ENCODE data around the gene STARD3. TPM values are rescaled to one million over a fixed set of nuclear protein-coding genes. Genes with fewer than 3 reads are reported as not detected.

The STARD3 gene
- total RNA-seq, 1 donor from 2014 or later = 51.2 TPM

- H3K27ac Mint-ChIP-seq (ENCODE audit: unreplicated experiment) = peak overlapping the region; percentile 88
- H3K9ac ChIP-seq (ENCODE audit: low read length) = no peak overlapping the region
- H3K27ac ChIP-seq (ENCODE audit: low read depth, low read length) = no peak overlapping the region
- H3K4me2 ChIP-seq (ENCODE audit: low read length) = peak overlapping the region; percentile 95
- TF ChIP-seq EZH2 (IDR thresholded peaks at IDR 0.05; ENCODE audit: insufficient read depth, low read length) = no peak
- TF ChIP-seq, protein P1, sequence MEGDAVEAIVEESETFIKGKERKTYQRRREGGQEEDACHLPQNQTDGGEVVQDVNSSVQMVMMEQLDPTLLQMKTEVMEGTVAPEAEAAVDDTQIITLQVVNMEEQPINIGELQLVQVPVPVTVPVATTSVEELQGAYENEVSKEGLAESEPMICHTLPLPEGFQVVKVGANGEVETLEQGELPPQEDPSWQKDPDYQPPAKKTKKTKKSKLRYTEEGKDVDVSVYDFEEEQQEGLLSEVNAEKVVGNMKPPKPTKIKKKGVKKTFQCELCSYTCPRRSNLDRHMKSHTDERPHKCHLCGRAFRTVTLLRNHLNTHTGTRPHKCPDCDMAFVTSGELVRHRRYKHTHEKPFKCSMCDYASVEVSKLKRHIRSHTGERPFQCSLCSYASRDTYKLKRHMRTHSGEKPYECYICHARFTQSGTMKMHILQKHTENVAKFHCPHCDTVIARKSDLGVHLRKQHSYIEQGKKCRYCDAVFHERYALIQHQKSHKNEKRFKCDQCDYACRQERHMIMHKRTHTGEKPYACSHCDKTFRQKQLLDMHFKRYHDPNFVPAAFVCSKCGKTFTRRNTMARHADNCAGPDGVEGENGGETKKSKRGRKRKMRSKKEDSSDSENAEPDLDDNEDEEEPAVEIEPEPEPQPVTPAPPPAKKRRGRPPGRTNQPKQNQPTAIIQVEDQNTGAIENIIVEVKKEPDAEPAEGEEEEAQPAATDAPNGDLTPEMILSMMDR (IDR thresholded peaks at IDR 0.05; ENCODE audit: insufficient read depth, low read depth, low read length) = no peak
- H3K9me3 ChIP-seq (ENCODE audit: insufficient read depth, low read depth, low read length) = no peaks in the 10 kb centered on the region
- H4K20me1 ChIP-seq (ENCODE audit: insufficient read depth, low read length) = no peaks in the 10 kb centered on the region
- no peak for FAIRE-seq
- H3K4me3 ChIP-seq (ENCODE audit: insufficient read depth, low read depth, low read length) = peak overlapping the region; percentile 91
- H3K27me3 Mint-ChIP-seq (ENCODE audit: low read depth, unreplicated experiment) = no peaks in the 10 kb centered on the region
- H3K4me1 ChIP-seq (ENCODE audit: insufficient read depth, low read length) = peaks cover 8% of the 10 kb centered on the region
- no peaks in the 10 kb centered on the region for H3K36me3 ChIP-seq (ENCODE audit: insufficient read depth, low read length)
- no peaks in the 10 kb centered on the region for H3K9me3 Mint-ChIP-seq (ENCODE audit: unreplicated experiment)
- peak overlapping the region; percentile 92 for H3K4me3 Mint-ChIP-seq (ENCODE audit: unreplicated experiment)
- peak overlapping the region; percentile 89 for H2AFZ ChIP-seq (ENCODE audit: low read depth, low read length)
- peaks cover 2% of the 10 kb centered on the region for H3K36me3 Mint-ChIP-seq (ENCODE audit: low read depth, unreplicated experiment)
- no peak for DNase-seq (ENCODE audit: low read depth)
- peaks cover 8% of the 10 kb centered on the region for H3K4me1 Mint-ChIP-seq (ENCODE audit: low read depth, unreplicated experiment)
- no peaks in the 10 kb centered on the region for H3K79me2 ChIP-seq (ENCODE audit: insufficient read depth, low read length)
- H3K27me3 ChIP-seq (ENCODE audit: insufficient read depth, low read length) = no peaks in the 10 kb centered on the region
Measured at GRCh38 chr17:39687101-39687545, 50.2 kb downstream of the STARD3 start.

GRCh38 chr17:39687546-39688474 is 50.9 kb downstream of the STARD3 start, which contains the start of gene PGAP3:
Gene PGAP3, minus strand, starts transcription at chr17:39688057. Its CDS starts 43 bp downstream, at chr17:39688014.
- peak within 1 kb of the TSS; percentile 95 for H3K4me2 ChIP-seq (ENCODE audit: low read length)
- H3K27ac ChIP-seq (ENCODE audit: low read depth, low read length) = peak within 1 kb of the TSS; percentile 58
- TF ChIP-seq, protein P1 (IDR thresholded peaks at IDR 0.05; ENCODE audit: insufficient read depth, low read depth, low read length) = no peak
- no peak for TF ChIP-seq EZH2 (IDR thresholded peaks at IDR 0.05; ENCODE audit: insufficient read depth, low read length)
- peak within 1 kb of the TSS; percentile 89 for H2AFZ ChIP-seq (ENCODE audit: low read depth, low read length)
- DNase-seq (ENCODE audit: low read depth) = peak; percentile 79
- H3K9me3 Mint-ChIP-seq (ENCODE audit: unreplicated experiment) = no peaks in the 10 kb centered on the region
- H3K27me3 ChIP-seq (ENCODE audit: insufficient read depth, low read length) = no peaks in the 10 kb centered on the region
- H3K4me3 Mint-ChIP-seq (ENCODE audit: unreplicated experiment) = peak within 1 kb of the TSS; percentile 92
- H3K4me1 Mint-ChIP-seq (ENCODE audit: low read depth, unreplicated experiment) = peaks cover 8% of the 10 kb centered on the region
- no peaks in the 10 kb centered on the region for H3K9me3 ChIP-seq (ENCODE audit: insufficient read depth, low read depth, low read length)
- H3K36me3 Mint-ChIP-seq (ENCODE audit: low read depth, unreplicated experiment) = peaks cover 2% of the 10 kb centered on the region
- H3K4me3 ChIP-seq (ENCODE audit: insufficient read depth, low read depth, low read length) = peak within 1 kb of the TSS; percentile 91
- H4K20me1 ChIP-seq (ENCODE audit: insufficient read depth, low read length) = no peaks in the 10 kb centered on the region
- H3K4me1 ChIP-seq (ENCODE audit: insufficient read depth, low read length) = peaks cover 8% of the 10 kb centered on the region
- no peaks in the 10 kb centered on the region for H3K36me3 ChIP-seq (ENCODE audit: insufficient read depth, low read length)
- H3K27me3 Mint-ChIP-seq (ENCODE audit: low read depth, unreplicated experiment) = no peaks in the 10 kb centered on the region
- FAIRE-seq = no peak
- H3K27ac Mint-ChIP-seq (ENCODE audit: unreplicated experiment) = peak within 1 kb of the TSS; percentile 88
- peak within 1 kb of the TSS; percentile 84 for H3K9ac ChIP-seq (ENCODE audit: low read length)
- no peaks in the 10 kb centered on the region for H3K79me2 ChIP-seq (ENCODE audit: insufficient read depth, low read length)
